HepG2 (cell line): ENCODE results near the gene ISCA2. TPM values are rescaled to one million over a fixed set of nuclear protein-coding genes. Genes with fewer than 3 reads are reported as not detected.

Source experiments
- ATAC-seq: fragments of 200-7000 bp; cut with Tn5 transposase; 3 replicates; pipeline ENCODE4 v1.9.1; 2020; ENCODE audit warnings: mild to moderate bottlenecking, moderate library complexity
- BruUV-seq: library from RNA; stranded (reverse); fragments of 400-500 nt; replicated peaks from 2 replicates; lab custom pipeline; 2021; lab: Mats Ljungman, UMichigan
- CTCF ChIA-PET: fragments of 300-600 bp; formaldehyde crosslinking; extraction: SDS; loops from one replicate; lab custom pipeline; 2021; ENCODE audit warnings: low total read pairs, inconsistent platforms, low intra/inter-chr PET ratio; lab: Yijun Ruan, JAX
- POLR2A ChIA-PET: fragments of 350-600 bp; sonication (Branson Sonifier 250); formaldehyde crosslinking; loops from one replicate; lab custom pipeline; 2020; ENCODE audit warnings: antibody characterized with exemption, inconsistent platforms; lab: Yijun Ruan, JAX
- DNase-seq: peaks from one replicate; pipeline ENCODE4 v3.0.0-alpha.2; 2015; ENCODE audit warnings: low spot score
- FAIRE-seq: peaks from 3 replicates; lab custom pipeline; 2011; peaks lifted over from hg19 to GRCh38; lab: Jason Lieb, UNC
- H2AFZ ChIP-seq: one replicate; pipeline ENCODE4 v1.6.1; 2011; ENCODE audit warnings: low read length, inconsistent platforms
- H3K27ac ChIP-seq: fragments of 300-600 bp; 3 replicates; pipeline ENCODE4 v1.8.0; 2011; ENCODE audit warnings: mixed run types, mild to moderate bottlenecking, mixed read lengths, low read length, inconsistent platforms; ENCODE audit not compliant: insufficient read depth; ENCODE audit errors: extremely low read length
- H3K27me3 ChIP-seq, 2 experiments: fragments of 200-600 bp in 1 of 2; 2 replicates in 1 of 2; 3 replicates in 1 of 2; pipeline versions ENCODE4 v1.6.0 to v1.8.0; 2011; ENCODE audit warnings: low read length in 2 of 2, mild to moderate bottlenecking in 2 of 2, moderate library complexity in 2 of 2, inconsistent platforms in 1 of 2; ENCODE audit not compliant: insufficient read depth in 2 of 2, control insufficient read depth in 1 of 2
- H3K36me3 ChIP-seq, 2 experiments: fragments of 200-600 bp in 1 of 2; replicated peaks in 1 of 2; 2 replicates in 1 of 2; 3 replicates in 1 of 2; pipeline versions ENCODE4 v1.5.1 to v1.8.0; 2011; ENCODE audit warnings: low read length in 2 of 2, inconsistent platforms in 1 of 2; ENCODE audit not compliant: insufficient read depth in 2 of 2, control insufficient read depth in 1 of 2
- H3K4me1 ChIP-seq: 2 replicates; pipeline ENCODE4 v1.5.1; 2012; ENCODE audit warnings: low read length, inconsistent platforms; ENCODE audit not compliant: insufficient read depth
- H3K4me2 ChIP-seq: 2 replicates; pipeline ENCODE4 v1.6.0; 2011; ENCODE audit warnings: low read depth, low read length, inconsistent platforms
- H3K4me3 ChIP-seq, 3 experiments: fragments of 200-600 bp in 1 of 3; sonication (generic), shearing (Covaris generic) in 1 of 3; replicated peaks in 1 of 3; 2 replicates each; pipeline ENCODE4 v1.5.1; 2011 to 2016; ENCODE audit warnings: low read length in 3 of 3, inconsistent platforms in 2 of 3, low read depth in 2 of 3, mild to moderate bottlenecking in 2 of 3, control low read depth in 1 of 3, mixed read lengths in 1 of 3; ENCODE audit not compliant: insufficient read depth in 1 of 3
- H3K79me2 ChIP-seq: one replicate; pipeline ENCODE4 v1.6.1; 2011; ENCODE audit warnings: low read length, inconsistent platforms; ENCODE audit not compliant: insufficient read depth
- H3K9ac ChIP-seq: 2 replicates; pipeline ENCODE4 v1.6.0; 2011; ENCODE audit warnings: mild to moderate bottlenecking, low read depth, low read length, inconsistent platforms; ENCODE audit not compliant: insufficient read depth
- H3K9me3 ChIP-seq: 2 replicates; pipeline ENCODE4 v1.5.1; 2012; ENCODE audit warnings: mild to moderate bottlenecking, low read length
- H4K20me1 ChIP-seq: 2 replicates; pipeline ENCODE4 v1.6.0; 2011; ENCODE audit warnings: inconsistent platforms, mild to moderate bottlenecking, low read length, moderate library complexity; ENCODE audit not compliant: insufficient read depth
- CEBPB ChIP-seq: IDR thresholded peaks from 2 replicates; pipeline ENCODE4 v1.6.1; 2011; ENCODE audit warnings: low read depth, low read length, improper control_type of control experiment, borderline replicate concordance
- EP300 ChIP-seq, 3 experiments: sonication (generic) in 1 of 3; formaldehyde crosslinking in 1 of 3; IDR thresholded peaks; 2 replicates each; pipeline versions ENCODE4 v1.5.1 to v1.6.1; 2011 to 2020; ENCODE audit warnings: low read depth in 2 of 3, low read length in 2 of 3, borderline replicate concordance in 1 of 3, improper control_type of control experiment in 1 of 3, mild to moderate bottlenecking in 1 of 3, missing genetic modification reagents in 1 of 3, moderate library complexity in 1 of 3
- FOSL2 ChIP-seq: sonication (generic); formaldehyde crosslinking; IDR thresholded peaks from 2 replicates; pipeline ENCODE4 v1.4.0; 2020; ENCODE audit warnings: missing genetic modification reagents
- KMT2A ChIP-seq: sonication (generic); formaldehyde crosslinking; IDR thresholded peaks from 2 replicates; pipeline ENCODE4 v1.4.0; 2020; ENCODE audit warnings: missing genetic modification reagents
- NBN ChIP-seq: fragments of 450-650 bp; conservative IDR thresholded peaks from 2 replicates; pipeline ENCODE4 v1.6.1; 2017
- SALL2 ChIP-seq: sonication (generic); formaldehyde crosslinking; IDR thresholded peaks from 2 replicates; pipeline ENCODE4 v1.8.1; 2023; ENCODE audit warnings: mild to moderate bottlenecking, missing genetic modification reagents, inconsistent platforms
- SIN3A ChIP-seq: IDR thresholded peaks from 2 replicates; pipeline ENCODE4 v1.6.1; 2011; ENCODE audit warnings: low read depth, mild to moderate bottlenecking, control low read depth, low read length, borderline replicate concordance
- SRSF4 ChIP-seq: fragments of 200-400 bp; formaldehyde crosslinking; IDR thresholded peaks from one replicate; pipeline ENCODE4 v1.6.1; 2018; ENCODE audit warnings: mild to moderate bottlenecking, low read depth, low read length, moderate library complexity; ENCODE audit not compliant: poor library complexity, severe bottlenecking
- ZNF674 ChIP-seq: sonication (generic); formaldehyde crosslinking; IDR thresholded peaks from 2 replicates; pipeline ENCODE4 v1.5.0; 2020; ENCODE audit warnings: low read depth, mild to moderate bottlenecking, missing genetic modification reagents
- ZNF713 ChIP-seq: sonication (generic); formaldehyde crosslinking; IDR thresholded peaks from 2 replicates; pipeline ENCODE4 v1.4.0; 2020; ENCODE audit warnings: mild to moderate bottlenecking, missing genetic modification reagents
- WGBS: methylation state at CpG from one replicate; pipeline ENCODE4 v1.1.6; 2017; ENCODE audit warnings: low lambda C conversion rate; 5-methylcytosine and 5-hydroxymethylcytosine counted together
- in situ Hi-C: cut with HindIII; loops from 2 replicates; pipeline ENCODE4 v1.10.0; 2017; ENCODE audit warnings: low pct_unique_long_range_greater_than_20kb; ENCODE audit not compliant: extremely low pct_ligation_motif_present
- intact Hi-C: fragments of 100-400 bp; cut with micrococcal nuclease; formaldehyde crosslinking; loops from one replicate; pipeline ENCODE4 v1.10.0; 2022; ENCODE audit not compliant: unreplicated experiment
- polyA plus RNA-seq, 8 experiments: library from polyadenylated mRNA; depleted of rRNA in 3 of 8; stranded (reverse) in 7 of 8; unstranded in 1 of 8; fragments of >200 nt; fragmentation: Illumina TruSeq in 4 of 8; extraction: Trizol in 4 of 8; gene quantifications; 2 replicates each; pipeline versions ENCODE4 v1.2.1 to v1.2.3, GENCODE V29; 2011 to 2016; ENCODE audit warnings: low read depth in 4 of 8, missing spikeins in 1 of 8, mixed read lengths in 1 of 8; ENCODE audit not compliant: insufficient read depth in 1 of 8
- total RNA-seq, 5 experiments: library from RNA; depleted of rRNA; stranded (reverse); fragments of >200 nt; fragmentation: Illumina TruSeq; extraction: Trizol; gene quantifications; 2 replicates each; pipeline ENCODE4 v1.2.3, GENCODE V29; 2016; ENCODE audit warnings: low read depth in 1 of 5

ISCA2 gene
- total and polyA plus RNA-seq, 2 of the 13 experiments (the other 11 are each of a cell fraction or from before 2014, with no cell fraction given), result 32.1 to 43.4 TPM

DNA sequence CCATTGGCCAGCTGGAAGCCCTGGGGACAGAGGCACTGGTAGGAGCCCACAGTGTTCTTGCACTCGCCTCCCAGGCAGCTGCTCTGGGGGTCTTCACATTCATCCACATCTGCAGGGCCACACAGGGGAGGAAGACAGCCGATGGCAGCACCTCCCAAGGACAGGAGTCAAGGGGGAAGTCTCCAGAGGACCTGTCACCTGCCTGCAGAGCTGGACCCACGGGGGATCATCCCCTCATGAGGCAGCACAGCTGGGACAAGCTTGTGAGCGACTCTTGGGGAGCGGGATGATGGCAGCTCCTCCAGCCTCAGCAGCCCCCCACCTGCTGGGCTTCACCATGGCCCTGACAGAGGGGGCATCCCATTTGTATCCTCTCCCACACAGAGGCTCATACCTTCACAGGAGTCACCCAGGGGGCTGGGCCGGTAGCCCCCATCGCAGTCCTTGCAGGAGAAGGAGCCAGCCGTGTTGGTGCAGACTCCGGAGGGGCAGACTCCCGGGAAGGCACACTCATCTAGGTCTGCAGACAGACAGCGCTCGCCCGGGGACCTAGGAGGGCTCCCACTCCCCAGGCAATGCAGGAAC lies 15.4 kb downstream of the ISCA2 start:
- ChIA-PET CTCF (no interaction called here), POLR2A (no interaction called here)
- H3K9me3 ChIP-seq, result no peaks in the 10 kb centered on the region
- peaks cover 23% of the 10 kb centered on the region for H3K4me1 ChIP-seq
- WGBS, result 50% methylated on average over 4 of the region's 13 CpGs
- H2AFZ ChIP-seq, result no peak overlapping the region
- TF ChIP-seq ZNF674 (CRISPR knock-in tag) (0 out of 2 replicates have a peak, but pooled peaks have one; percentile 38), SIN3A (no peak), KMT2A (no peak), SRSF4 (no peak)
- BruUV-seq, result no TSS peak
- no peak overlapping the region for H3K4me2 ChIP-seq
- no peak overlapping the region for H3K9ac ChIP-seq
- H3K27me3 ChIP-seq, result peaks cover 2 to 47% of the 10 kb centered on the region in 2 experiments; a peak in 4 of 5 replicates
- FAIRE-seq (no peak), ATAC-seq (no peak), DNase-seq (no peak)
- H3K36me3 ChIP-seq, result no peaks in the 10 kb centered on the region
- no peak overlapping the region for H3K4me3 ChIP-seq
- intact Hi-C loops, result no loop called here
- H3K27ac ChIP-seq, result no peak overlapping the region
- H3K79me2 ChIP-seq, result no peaks in the 10 kb centered on the region
- in situ Hi-C loops, result no loop called here
- no peaks in the 10 kb centered on the region for H4K20me1 ChIP-seq

GRCh38 chr14:74509587-74510222 lies 16.1 kb downstream of the ISCA2 start:
- intact Hi-C loops (no loop called here), in situ Hi-C loops (no loop called here)
- WGBS, result 50% methylated on average over 9 of the region's 10 CpGs
- no TSS peak for BruUV-seq
- Histone ChIP-seq H3K9me3 (no peaks in the 10 kb centered on the region), H3K79me2 (no peaks in the 10 kb centered on the region), H3K4me3 (peak overlapping the region in 1 of 3 experiments; percentile 8; a peak in 1 of 6 replicates), H4K20me1 (no peaks in the 10 kb centered on the region), H2AFZ (no peak overlapping the region), H3K27me3 (peaks cover 2 to 42% of the 10 kb centered on the region in 2 experiments; a peak in 4 of 5 replicates), H3K27ac (no peak overlapping the region), H3K4me2 (no peak overlapping the region), H3K4me1 (peaks cover 31% of the 10 kb centered on the region), H3K9ac (no peak overlapping the region), H3K36me3 (no peaks in the 10 kb centered on the region)
- ChIA-PET POLR2A (no interaction called here), CTCF (no interaction called here)
- TF ChIP-seq CEBPB (no peak), ZNF713 (no peak), EP300 (IDR thresholded peaks at IDR 0.05; ENCODE audit: low read depth in 2 of 2, low read length in 2 of 2) (no peak), EP300 (CRISPR knock-in tag; IDR thresholded peaks at IDR 0.05; ENCODE audit: borderline replicate concordance) (no peak), NBN (no peak), SALL2 (CRISPR knock-in tag) (no peak), FOSL2 (CRISPR knock-in tag) (no peak)
- DNase-seq (no peak), FAIRE-seq (no peak), ATAC-seq (no peak)
